Daoy (cell line): Measurements from ENCODE around the gene BFSP1. TPM values are rescaled to one million over a fixed set of nuclear protein-coding genes. Genes with fewer than 3 reads are reported as not detected.
A peak's percentile ranks its signal among the peaks of the same experiment; 100 is the strongest.

ENCODE experiments used
- DNase-seq: peaks from one replicate; pipeline ENCODE4 v3.0.0-alpha.2; 2015; ENCODE audit warnings: low read depth
- total RNA-seq: library from RNA; depleted of rRNA; stranded (reverse); fragments of >200 nt; shearing (Covaris generic); gene quantifications from 2 replicates; pipeline ENCODE4 v1.2.3, GENCODE V29; 2014

Gene BFSP1
- total RNA-seq, 1 experiment from 2014 or later = 4.2 TPM

DNA sequence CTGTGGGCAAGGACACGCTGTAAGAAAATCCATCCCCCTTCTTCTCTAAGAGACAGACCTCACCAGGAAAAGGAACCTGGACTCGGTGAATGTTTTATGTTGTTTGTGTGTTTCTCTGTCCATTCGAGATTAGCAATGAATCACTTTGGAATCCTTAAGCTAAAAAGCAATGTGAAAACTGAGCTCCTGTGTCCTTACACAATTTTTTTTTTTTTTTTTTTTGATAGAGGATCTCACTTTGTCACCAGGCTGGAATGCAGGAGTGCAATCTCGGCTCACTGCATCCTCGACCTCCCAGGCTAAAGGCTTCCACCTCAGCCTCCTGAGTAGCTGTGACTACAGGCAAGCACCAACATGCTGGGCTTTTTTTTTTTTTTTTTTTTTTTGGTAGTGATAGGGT is 32.1 kb downstream of the BFSP1 start:
- peak; percentile 15 for DNase-seq

DNA sequence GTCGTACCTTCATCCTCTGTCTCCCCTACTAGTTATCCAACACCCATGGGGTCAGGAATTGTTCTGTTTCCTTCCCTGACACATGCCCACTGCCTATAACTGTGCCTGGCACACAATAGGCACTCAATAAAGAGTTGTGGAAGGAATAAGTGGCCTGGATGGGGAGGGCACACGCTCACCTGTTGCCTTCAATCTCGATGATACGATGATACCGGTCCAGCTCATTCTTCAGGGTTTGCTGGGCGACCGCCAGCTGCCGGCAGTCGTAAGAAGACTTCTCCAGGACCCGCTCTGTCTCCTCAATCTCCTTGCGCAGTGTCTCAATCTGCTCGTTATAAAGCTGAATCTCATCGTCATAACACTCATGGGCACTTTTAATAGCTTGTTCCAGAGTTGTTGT is 32.5 kb downstream of the BFSP1 start:
- no peak for DNase-seq

GRCh38 chr20:17497821-17498580 is 33.2 kb downstream of the BFSP1 start:
- no peak for DNase-seq

GRCh38 chr20:17495826-17496225 is 35.4 kb downstream of the BFSP1 start:
- DNase-seq = no peak

- DNase-seq = no peak
Observed at GRCh38 chr20:17494201-17494600, 37.0 kb downstream of the BFSP1 start.

DNA sequence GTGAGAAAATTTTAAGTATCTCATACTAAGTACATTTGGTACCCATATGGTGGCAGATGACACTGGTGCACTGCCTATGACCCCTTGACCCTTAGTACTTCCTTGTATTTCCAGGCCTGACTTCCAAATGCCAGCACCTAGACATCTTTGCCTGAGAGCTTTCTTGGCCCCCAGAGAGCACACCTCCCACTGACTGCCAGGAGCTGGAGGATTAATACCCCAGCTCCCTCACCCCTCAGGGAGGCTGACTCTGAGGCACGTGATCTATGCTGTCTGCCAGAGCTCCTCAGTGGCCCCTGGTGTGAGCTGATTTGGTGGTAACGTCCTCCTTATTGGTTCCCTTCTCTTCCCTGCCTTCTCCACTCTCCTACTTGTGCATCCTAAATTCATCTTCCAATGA is 38.0 kb downstream of the BFSP1 start:
- no peak for DNase-seq

- no peak for DNase-seq
Observed at GRCh38 chr20:17491488-17491887, 39.7 kb downstream of the BFSP1 start.

GRCh38 chr20:17491041-17491440 is 40.1 kb downstream of the BFSP1 start:
- DNase-seq = peak; percentile 47

DNA sequence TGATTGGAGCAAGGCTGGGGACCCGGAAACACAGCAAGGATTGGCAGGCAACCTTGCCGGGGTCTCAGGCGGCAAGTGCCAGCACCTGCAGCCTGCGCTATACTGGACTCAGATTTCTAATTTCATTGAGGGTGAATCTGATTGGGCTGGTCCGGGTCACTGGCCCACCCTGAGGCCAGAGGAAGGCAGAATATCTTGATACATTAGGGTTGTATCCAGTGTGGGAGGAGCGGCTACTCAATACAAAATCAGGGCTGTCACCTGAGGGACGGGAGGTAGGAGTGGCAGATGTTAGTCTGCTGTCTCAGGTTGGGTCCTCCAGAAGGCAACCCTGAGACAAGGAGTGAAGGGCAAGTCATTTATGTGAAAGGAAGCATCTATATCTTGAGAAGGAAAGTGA is 40.7 kb downstream of the BFSP1 start:
- DNase-seq = no peak

GRCh38 chr20:17488916-17489600 is 42.1 kb downstream of the BFSP1 start:
- DNase-seq = no peak

- DNase-seq = no peak
Observed at GRCh38 chr20:17485017-17485416, 46.2 kb downstream of the BFSP1 start.

GRCh38 chr20:17482536-17482935 is 48.6 kb downstream of the BFSP1 start:
- no peak for DNase-seq

DNA sequence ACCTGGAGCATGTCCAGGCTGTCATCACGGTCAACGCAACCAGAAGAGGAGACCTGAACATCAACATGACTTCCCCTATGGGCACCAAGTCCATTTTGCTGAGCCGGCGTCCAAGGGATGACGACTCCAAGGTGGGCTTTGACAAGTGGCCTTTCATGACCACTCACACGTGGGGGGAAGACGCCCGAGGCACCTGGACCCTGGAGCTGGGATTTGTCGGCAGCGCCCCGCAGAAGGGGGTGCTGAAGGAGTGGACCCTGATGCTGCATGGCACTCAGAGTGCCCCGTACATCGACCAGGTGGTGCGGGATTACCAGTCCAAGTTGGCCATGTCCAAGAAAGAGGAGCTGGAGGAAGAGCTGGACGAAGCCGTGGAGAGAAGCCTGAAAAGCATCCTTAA is 49.5 kb downstream of the BFSP1 start:
- no peak for DNase-seq

- no peak for DNase-seq
Observed at GRCh38 chr20:17480696-17481095, 50.5 kb downstream of the BFSP1 start.

DNA sequence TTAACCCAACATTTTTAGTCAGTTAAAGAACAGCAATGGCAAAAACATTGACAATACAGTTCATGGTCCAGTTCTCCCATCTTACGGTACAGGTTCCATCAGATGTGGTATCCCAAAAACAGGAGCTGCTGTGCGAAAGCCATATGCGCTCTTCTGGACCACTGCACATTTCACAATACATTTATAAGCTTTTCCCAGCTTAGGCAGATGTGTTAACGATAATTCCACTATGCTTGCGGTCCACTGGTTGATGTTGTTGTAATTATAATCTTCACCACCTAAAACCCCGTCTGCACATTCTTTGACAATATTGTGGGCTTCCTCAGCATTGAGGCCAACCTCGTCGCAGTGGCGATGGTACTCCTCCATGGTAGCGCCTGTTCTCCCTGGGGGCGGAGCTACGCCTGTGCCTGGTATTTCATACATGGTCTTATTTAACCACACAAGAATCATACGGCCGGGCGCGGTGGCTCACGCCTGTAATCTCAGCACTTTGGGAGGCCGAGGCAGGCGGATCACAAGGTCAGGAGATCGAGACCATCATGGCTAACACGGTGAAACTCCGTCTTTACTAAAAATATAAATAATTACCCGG is 52.0 kb downstream of the BFSP1 start:
- no peak for DNase-seq

- no peak for DNase-seq
Observed at GRCh38 chr20:17473659-17474058, 57.5 kb downstream of the BFSP1 start.

DNA sequence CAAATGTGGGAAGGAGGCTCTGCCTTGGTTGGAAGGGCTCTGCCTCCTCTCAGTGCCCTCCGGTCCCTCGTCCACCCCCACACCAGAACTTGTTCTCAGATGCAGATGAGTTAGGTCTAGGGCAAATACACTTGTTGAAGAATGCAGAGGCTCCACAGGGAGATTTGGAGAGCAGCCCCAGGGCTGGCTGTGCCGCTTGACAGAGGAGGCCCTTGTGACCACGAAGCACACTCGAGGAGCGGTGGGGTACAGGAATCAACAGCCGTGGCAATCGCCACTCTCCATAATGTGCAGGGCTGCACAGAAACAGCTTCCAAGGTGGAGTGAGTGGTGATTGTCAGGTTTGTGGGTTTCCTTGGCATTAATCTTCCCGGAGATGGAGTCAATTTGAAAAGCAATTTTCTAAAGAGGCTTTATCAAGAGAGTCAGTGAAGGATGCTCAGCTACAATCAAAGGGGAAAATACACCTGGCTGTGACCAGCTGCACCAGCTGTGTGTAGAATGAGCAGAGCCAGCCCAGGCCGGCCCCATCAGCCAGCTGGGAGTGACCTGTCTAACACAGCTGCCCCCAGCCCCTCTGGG is 59.5 kb downstream of the BFSP1 start:
- no peak for DNase-seq

- no peak for DNase-seq
Observed at GRCh38 chr20:17470973-17471372, 60.2 kb downstream of the BFSP1 start.

DNA sequence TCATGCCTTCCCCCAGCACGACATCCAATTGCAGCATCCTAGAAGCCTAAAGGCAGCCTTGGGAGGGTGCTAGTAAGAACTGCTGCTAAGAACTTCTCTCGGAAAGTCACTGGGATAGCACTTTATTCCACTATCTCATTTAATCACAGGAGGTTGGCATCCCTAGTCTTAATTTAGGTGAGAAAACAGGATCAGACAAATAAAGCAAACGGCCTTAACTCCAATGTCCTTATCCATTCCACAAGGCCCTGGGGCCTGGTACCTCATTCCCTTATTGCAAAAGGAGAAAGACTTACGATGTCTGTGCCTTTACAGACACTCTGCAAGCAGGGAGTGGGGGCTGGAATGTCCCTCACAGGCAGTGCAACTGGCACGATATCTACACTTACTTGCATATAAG is 60.7 kb downstream of the BFSP1 start:
- no peak for DNase-seq

DNA sequence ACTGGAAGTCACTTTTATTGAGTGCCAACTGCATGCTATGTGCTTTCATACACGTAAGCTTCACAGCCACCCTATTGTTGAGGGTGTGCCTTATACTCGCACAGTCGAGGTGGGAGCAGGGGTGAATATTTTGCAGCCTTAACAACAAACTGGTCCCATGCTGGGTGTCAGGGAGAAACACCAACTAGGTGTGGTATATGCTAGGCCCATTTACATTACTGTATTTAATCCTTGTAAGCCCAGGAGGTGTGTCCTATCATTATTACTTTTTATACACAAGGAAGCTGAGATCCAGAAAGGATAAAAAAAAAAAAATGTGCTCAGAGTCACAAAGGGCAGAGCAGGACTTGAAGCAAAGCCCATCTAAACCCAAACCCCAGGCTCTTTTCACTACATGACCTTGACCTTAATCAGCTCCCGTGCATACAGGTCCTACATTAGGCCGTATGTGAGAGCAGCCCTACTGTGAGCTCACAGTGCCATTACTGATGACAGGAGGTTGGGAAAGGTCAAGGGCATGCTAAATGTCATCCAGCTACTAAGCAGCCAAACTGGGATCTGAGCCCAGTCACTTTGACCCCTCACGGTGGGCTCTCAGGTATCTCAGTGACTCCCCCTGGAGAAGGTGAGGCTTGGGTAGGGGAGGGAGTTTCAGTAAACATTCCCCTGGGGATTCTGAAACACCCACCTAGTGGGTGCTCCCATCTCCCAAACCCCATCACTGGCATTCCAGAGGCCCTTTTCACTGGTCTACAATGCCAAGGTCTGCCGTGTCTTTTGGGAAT is 61.7 kb downstream of the BFSP1 start:
- DNase-seq = no peak

DNA sequence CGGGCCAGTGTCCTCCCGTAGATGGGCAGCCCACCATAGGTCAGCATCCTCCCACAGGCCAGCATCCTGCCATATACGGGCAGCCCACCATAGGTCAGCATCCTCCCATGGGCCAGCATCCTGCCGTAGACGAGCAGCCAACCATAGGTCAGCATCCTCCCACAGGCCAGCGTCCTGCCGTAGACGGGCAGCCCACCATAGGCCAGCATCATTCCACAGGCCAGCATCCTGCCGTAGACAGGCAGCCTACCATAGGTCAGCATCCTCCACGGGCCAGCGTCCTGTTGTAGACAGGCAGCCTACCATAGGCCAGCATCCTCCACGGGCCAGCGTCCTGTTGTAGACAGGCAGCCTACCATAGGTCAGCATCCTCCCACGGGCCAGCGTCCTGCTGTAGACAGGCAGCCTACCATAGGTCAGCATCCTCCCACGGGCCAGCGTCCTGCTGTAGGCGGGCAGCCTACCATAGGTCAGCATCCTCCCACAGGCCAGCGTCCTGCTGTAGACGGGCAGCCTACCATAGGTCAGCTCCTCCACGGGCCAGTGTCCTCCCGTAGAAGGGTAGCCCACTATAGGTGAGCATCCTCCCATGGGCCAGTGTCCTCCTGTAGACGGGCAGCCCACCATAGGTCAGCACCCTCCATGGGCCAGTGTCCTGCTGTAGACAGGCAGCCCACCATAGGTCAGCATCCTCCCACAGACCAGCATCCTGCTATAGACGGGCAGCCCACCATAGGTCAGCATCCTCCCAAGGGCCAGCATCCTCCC is 62.9 kb downstream of the BFSP1 start:
- DNase-seq = no peak
